GM23248 (cell line): ENCODE measurements around the gene ALOX15.

Experiments used
- EZH2 ChIP-seq: fragments of 200-600 bp; sonication (generic); IDR thresholded peaks from 2 replicates; pipeline ENCODE4 v1.6.1; 2018; ENCODE audit warnings: antibody characterized with exemption, mild to moderate bottlenecking; ENCODE audit not compliant: insufficient read depth, poor library complexity, severe bottlenecking
- EZH2phosphoT487 ChIP-seq: fragments of 200-600 bp; sonication (generic); IDR thresholded peaks from 2 replicates; pipeline ENCODE4 v1.6.1; 2018; ENCODE audit warnings: antibody characterized with exemption, moderate library complexity, mild to moderate bottlenecking, low read depth; ENCODE audit not compliant: insufficient read depth

- no peak for TF ChIP-seq EZH2
- no peak for TF ChIP-seq EZH2phosphoT487
These were observed 52.4 kb downstream of the ALOX15 start for GRCh38 chr17:4588898-4589625.
